GM12878 (cell line): ENCODE measurements around the gene MEG3. TPM values are rescaled to one million over a fixed set of nuclear protein-coding genes. Genes with fewer than 3 reads are reported as not detected.

ENCODE experiments used
- ATF3 ChIP-seq: IDR thresholded peaks from 2 replicates; pipeline ENCODE4 v1.6.1; 2011; ENCODE audit warnings: low read depth, mild to moderate bottlenecking, low read length, moderate library complexity, borderline replicate concordance; ENCODE audit errors: extremely low read depth
- CEBPZ ChIP-seq: fragments of 150-350 bp; IDR thresholded peaks from 2 replicates; pipeline ENCODE4 v1.6.1; 2016; ENCODE audit warnings: low read depth, low read length
- CHD2 ChIP-seq: IDR thresholded peaks from 2 replicates; pipeline ENCODE4 v1.6.1; 2011; ENCODE audit warnings: low read depth, low read length, improper control_type of control experiment, borderline replicate concordance
- E2F8 ChIP-seq: fragments of 450-650 bp; IDR thresholded peaks from 2 replicates; pipeline ENCODE4 v1.6.1; 2018; ENCODE audit warnings: mild to moderate bottlenecking, low read depth, moderate library complexity; ENCODE audit not compliant: partially characterized antibody
- ESRRA ChIP-seq: IDR thresholded peaks from 2 replicates; pipeline ENCODE4 v1.6.1; 2012; ENCODE audit warnings: mild to moderate bottlenecking, low read length, improper control_type of control experiment
- HDAC2 ChIP-seq: fragments of 200-600 bp; sonication (generic); IDR thresholded peaks from 2 replicates; pipeline ENCODE4 v1.6.1; 2017
- HSF1 ChIP-seq: fragments of 150-350 bp; IDR thresholded peaks from 2 replicates; pipeline ENCODE4 v1.6.1; 2014; ENCODE audit warnings: mild to moderate bottlenecking, low read depth, low read length
- JUND ChIP-seq: IDR thresholded peaks from 2 replicates; pipeline ENCODE4 v1.6.1; 2012; ENCODE audit warnings: low read depth, mild to moderate bottlenecking, low read length, improper control_type of control experiment, moderate library complexity
- MTA3 ChIP-seq: IDR thresholded peaks from 2 replicates; pipeline ENCODE4 v1.6.1; 2012; ENCODE audit warnings: low read length, inconsistent platforms, borderline replicate concordance
- NKRF ChIP-seq: fragments of 450-650 bp; conservative IDR thresholded peaks from 2 replicates; pipeline ENCODE4 v1.6.1; 2017; ENCODE audit warnings: mild to moderate bottlenecking, moderate library complexity
- SMARCA5 ChIP-seq: fragments of 450-650 bp; IDR thresholded peaks from 2 replicates; pipeline ENCODE4 v1.6.1; 2017; ENCODE audit warnings: mild to moderate bottlenecking
- SPI1 ChIP-seq: IDR thresholded peaks from 2 replicates; pipeline ENCODE4 v1.6.1; 2011; ENCODE audit warnings: low read depth, mild to moderate bottlenecking, low read length, moderate library complexity, borderline replicate concordance; ENCODE audit not compliant: insufficient read depth
- ZNF24 ChIP-seq: fragments of 450-650 bp; IDR thresholded peaks from 2 replicates; pipeline ENCODE4 v1.6.1; 2017; ENCODE audit warnings: antibody characterized with exemption, mild to moderate bottlenecking
- ZNF687 ChIP-seq: fragments of 450-650 bp; IDR thresholded peaks from 2 replicates; pipeline ENCODE4 v1.6.1; 2017; ENCODE audit warnings: mild to moderate bottlenecking, moderate library complexity
- polyA plus RNA-seq, 11 experiments: library from polyadenylated mRNA; depleted of rRNA in 4 of 11; unstranded in 6 of 11; stranded (reverse) in 5 of 11; fragments of >200 nt; fragmentation: Nextera tagmentation in 4 of 11; fragmentation: Illumina TruSeq in 1 of 11; extraction: Ambion mirVana in 4 of 11; extraction: Trizol in 1 of 11; gene quantifications; 1 replicate in 1 of 11; 2 replicates in 10 of 11; pipeline versions ENCODE4 v1.2.1 to v1.2.3, GENCODE V29; 2011 to 2016; ENCODE audit warnings: inconsistent platforms in 2 of 11, missing spikeins in 2 of 11, low read depth in 1 of 11
- total RNA-seq, 4 experiments: library from RNA; depleted of rRNA in 3 of 4; stranded (reverse); fragments of >200 nt in 3 of 4; fragmentation: Illumina TruSeq in 1 of 4; extraction: Trizol in 1 of 4; gene quantifications; 2 replicates each; pipeline versions ENCODE4 v1.2.1 to v1.2.3, GENCODE V29; 2013 to 2021

The MEG3 gene
- total and polyA plus RNA-seq, 10 of the 15 experiments (the other 5 are each of a cell fraction or from before 2014, with no cell fraction given) = 0.03 to 2.9 (median 0.95) TPM; not detected in 7

GRCh38 chr14:100880271-100881101 is 54.6 kb downstream of the MEG3 start (continued):
- TF ChIP-seq E2F8 (no peak), SMARCA5 (no peak), HSF1 (no peak), ZNF24 (no peak), CHD2 (no peak), JUND (no peak), MTA3 (no peak), ATF3 (no peak), ZNF687 (no peak), SPI1 (no peak), ESRRA (no peak), NKRF (no peak), HDAC2 (no peak), CEBPZ (no peak)
- TF ChIP-seq, all 136 proteins: peak for 0
